HG03378 (cell line): ENCODE results near the gene NRXN3.

ENCODE experiments used
- ATAC-seq: cut with Tn5 transposase; IDR thresholded peaks from one replicate; pipeline ENCODE4 v1.9.1; 2021; ENCODE audit warnings: mild to moderate bottlenecking, moderate library complexity; ENCODE audit not compliant: unreplicated experiment

The NRXN3 gene

DNA sequence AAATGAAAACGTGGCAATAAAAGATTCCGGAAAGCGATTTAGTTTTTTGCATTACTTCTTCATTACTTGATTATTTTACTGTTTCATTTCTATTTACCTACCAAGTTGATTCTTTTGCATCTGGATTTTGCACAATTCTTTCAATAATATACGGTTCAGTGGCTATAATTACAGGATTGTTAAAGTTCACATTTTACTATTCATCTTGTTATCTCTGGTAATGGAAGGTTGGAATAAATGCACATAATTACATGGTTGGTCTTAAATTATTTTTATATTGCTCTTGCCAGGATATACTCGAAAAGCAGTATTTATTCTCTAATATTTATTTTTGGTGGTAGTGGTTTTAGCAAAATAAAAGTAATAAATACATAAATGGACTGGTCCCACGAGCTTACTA is 1203.3 kb downstream of the NRXN3 start:
- no peak for ATAC-seq

GRCh38 chr14:79375356-79375755 is 1205.2 kb downstream of the NRXN3 start:
- no peak for ATAC-seq

DNA sequence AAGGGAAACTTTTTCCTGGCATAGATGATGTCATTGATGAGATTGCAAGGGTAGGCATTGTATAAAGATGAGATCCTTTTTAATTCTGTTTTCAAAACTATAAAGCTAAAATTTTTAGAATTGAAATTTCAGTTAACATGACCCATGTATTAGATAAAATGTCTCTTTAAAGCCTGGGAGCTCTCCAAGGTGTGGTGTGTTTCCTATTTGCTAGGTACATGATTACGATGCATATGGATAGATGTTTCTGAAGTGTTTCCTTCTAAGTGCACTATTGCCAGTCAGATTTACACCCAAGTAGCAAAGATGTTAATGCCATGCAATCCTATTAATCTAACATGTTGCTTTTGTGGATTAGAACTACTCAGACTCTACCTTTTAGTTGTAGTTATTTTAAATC is 1206.4 kb downstream of the NRXN3 start:
- no peak for ATAC-seq

- ATAC-seq, result no peak
Observed at GRCh38 chr14:79378020-79378419, 1207.8 kb downstream of the NRXN3 start.

DNA sequence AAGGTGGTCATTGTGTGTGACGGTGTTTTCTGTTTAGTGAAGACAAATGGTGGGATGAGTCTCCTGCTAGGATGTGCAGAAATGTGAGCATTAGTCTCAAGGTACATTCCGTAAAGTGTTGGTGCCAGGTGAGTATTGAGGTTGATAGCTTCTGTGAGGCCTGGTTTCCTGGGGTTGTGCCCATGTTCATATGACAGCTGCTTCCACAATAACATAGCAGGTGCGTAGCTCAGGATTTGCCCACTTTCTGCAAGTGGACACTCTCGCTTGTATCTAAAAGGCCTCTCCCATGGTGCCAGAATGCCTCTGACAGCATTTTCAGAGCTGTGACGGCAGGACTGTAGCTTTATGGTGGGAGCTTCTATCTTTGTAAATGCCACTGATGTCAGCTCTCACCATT is 1209.1 kb downstream of the NRXN3 start:
- no peak for ATAC-seq

- no peak for ATAC-seq
Observed at GRCh38 chr14:79383031-79383430, 1212.9 kb downstream of the NRXN3 start.

DNA sequence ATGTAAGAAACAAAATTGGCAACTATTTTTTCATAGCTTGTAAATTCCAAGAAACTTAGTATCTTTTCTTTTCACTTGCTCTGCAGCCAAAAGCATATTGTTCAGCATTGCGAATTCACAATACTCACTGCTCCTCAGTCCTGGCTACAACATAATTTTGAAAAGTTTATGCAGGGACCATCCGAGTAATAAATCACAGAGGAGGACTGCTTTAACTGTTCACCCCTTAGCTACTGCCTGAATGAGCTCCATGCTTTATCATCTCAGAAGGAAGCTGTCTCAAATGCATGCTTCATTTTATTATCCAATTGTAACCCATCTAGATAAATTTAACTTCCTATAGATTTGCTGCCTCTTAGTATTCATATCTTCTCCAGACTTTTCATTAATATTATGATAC is 1213.3 kb downstream of the NRXN3 start:
- no peak for ATAC-seq

GRCh38 chr14:79395061-79395460 is 1224.9 kb downstream of the NRXN3 start:
- ATAC-seq, result no peak

GRCh38 chr14:79404874-79405511 is 1234.8 kb downstream of the NRXN3 start:
- ATAC-seq, result no peak

DNA sequence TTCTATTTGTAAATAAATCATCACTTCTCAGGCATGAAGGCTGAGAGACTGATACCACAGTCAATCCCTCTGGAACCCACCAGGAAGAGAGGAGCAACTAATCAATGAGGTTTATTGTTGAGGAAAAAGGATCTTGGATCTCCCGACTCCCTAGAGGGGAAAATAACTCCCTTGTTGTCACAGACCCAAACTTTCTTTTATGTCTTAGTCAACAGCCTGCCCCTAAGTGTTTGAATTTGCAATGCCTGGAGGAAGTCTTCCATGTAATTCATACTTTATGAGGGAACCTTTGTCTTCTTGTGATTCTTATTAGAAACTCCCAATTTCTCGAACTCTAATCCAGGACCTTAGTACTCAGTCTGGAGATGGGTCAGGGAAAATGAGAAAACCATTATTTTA is 1235.3 kb downstream of the NRXN3 start:
- no peak for ATAC-seq

DNA sequence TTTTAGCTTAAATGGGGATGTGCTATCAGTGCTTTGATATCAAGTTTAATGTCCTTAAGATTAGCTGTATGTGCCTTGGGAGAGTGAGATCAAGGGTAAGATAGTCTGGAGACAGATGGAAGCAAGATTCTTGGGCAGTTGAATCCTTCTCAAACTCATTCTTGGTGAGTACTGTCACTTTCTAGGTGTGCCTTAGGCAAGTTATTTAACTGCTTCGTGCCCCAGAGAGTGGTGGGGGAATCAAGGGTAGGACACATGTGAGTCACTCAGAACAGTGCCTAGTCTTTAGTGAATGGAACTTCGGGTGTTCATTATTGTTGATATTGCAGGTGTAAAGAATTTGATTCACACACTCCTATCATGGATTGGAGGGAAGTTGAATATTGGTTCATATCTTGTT is 1237.4 kb downstream of the NRXN3 start:
- ATAC-seq, result no peak

GRCh38 chr14:79408696-79409095 is 1238.5 kb downstream of the NRXN3 start:
- no peak for ATAC-seq

- no peak for ATAC-seq
Observed at GRCh38 chr14:79411403-79412174, 1241.4 kb downstream of the NRXN3 start.

DNA sequence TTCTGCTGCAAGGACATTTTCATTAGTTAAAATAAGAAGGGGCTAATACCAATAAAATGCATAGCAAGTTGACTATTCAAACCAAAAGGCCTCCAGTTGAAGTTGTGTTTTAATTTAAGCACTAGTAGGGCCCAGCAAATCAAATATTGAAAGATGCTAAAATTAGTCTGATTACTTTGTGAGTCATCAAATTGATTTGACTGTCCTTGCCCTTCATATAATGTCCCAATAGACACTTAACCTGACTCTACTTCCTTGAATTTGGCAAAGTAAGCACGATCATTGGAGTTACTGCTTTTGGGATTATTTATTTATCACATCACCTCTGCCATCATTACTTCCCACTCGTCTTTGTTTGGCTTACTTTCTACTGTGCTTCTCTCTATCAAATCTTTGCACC is 1242.6 kb downstream of the NRXN3 start:
- ATAC-seq, result no peak

DNA sequence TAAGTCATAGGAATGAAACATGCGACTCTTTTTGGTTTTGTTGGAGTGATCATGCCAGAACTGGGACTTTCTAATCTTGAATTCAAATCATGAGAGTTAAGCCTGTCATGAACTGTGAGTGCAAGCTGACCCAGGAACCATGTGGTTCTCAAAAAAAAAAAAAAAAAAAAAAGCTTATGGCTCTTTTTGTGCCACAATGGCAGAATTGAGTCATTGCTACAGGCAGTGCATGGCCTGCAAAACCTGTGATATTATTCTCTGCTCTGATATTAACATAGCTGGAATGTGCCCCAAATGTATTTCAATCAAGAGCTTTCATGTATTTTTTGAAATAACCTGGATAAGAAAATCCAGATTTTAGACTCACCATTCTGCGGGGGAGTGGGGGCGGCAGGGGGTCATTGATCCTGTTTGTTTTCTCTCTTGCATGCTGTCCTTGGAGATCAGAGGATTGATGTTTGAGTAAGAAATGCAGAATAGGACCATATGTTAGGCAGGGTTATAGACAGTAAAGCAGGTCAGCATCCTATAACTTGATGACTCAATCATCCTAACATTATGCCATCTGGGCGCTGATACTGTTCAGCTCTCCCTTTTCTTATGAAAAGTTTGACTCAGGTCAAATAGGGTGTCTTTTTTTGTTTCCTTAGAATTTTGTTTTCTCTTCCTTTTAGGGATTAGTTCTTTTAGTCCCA is 1243.7 kb downstream of the NRXN3 start:
- no peak for ATAC-seq

- ATAC-seq, result no peak
Observed at GRCh38 chr14:79415726-79416125, 1245.6 kb downstream of the NRXN3 start.

- ATAC-seq, result no peak
Observed at GRCh38 chr14:79417961-79418360, 1247.8 kb downstream of the NRXN3 start.

GRCh38 chr14:79418649-79419415 is 1248.7 kb downstream of the NRXN3 start:
- ATAC-seq, result no peak

DNA sequence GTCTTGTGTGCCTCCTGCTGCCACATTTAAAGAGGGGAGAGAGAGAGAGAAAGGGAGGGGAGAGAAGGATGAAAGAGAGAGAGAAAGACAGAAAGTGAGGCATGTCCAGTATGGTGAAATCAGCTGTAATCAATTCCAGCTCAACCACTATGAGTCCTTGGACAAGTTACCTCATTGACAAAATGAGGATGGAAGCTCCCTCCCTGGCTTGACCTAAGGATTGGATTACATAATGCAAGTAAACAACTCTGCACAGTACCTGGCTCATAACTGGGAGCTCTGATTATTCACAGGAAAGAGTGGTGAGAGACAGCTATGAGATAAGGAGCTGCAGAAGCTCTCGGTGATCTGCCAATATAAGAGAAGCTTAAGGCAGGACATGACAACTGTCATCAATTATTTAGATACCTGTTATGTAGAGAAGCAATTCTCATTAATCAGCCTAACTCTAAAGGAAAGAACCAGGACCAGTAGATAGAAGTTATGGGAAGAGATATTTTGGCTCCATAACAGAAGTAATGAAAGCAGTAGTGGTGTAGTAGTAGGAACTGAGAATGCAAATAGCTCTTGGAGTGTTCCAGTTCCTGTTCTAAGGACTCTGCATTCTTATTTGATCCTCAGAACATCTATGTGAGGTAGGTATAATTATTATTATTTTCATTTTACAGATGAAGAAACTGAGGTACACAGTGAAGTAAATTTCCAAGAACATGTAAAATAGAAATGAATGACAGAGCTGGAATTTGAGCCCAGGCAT is 1249.6 kb downstream of the NRXN3 start:
- ATAC-seq, result no peak

- no peak for ATAC-seq
Observed at GRCh38 chr14:79420725-79421124, 1250.6 kb downstream of the NRXN3 start.

DNA sequence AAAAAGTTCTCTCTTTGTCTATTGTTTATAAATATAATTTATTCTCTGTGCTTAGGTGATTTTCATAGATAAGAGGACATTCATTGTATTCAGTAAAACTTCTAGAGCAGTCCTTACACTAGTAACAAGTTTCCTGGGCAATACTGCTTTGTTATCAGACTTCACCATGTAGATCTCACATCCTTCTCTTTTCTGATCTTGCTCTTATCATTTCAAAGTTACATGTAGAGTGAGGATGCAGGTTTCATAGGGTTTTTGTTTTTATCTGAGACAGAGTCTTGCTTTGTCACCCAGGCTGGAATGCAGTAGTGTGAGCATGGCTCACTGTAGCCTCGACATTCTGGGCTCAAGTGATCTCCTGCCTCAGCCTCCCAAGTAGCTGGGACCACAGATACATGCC is 1251.6 kb downstream of the NRXN3 start:
- no peak for ATAC-seq
